Measurements from ENCODE around the gene IFT172.
"Not testable (repeated sequence)": the region's sequence is repeated elsewhere in the genome, so short reads cannot be mapped to it uniquely, and the experiment has no call there.

Gene IFT172

DNA sequence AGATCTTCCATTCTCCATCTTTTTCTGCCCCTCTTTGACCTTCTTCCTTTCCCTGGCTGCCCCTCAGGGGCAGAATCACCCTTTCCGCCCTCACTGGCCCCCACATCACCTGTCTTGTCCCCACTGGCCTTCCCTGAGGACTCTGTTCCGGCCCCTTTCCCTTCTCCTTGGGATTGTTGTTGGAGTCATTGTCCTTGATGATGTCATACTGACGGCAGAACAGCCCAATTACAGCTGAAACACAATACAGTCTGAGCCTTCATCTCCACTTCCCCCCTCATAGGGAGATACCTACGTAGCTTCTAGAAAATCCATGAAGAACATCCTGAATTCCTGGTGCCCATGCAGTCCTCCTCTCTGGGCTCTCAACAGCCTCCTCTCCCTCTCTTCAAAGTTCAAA, 3.0 kb upstream of the IFT172 start:
- DNase-seq: no peak

DNA sequence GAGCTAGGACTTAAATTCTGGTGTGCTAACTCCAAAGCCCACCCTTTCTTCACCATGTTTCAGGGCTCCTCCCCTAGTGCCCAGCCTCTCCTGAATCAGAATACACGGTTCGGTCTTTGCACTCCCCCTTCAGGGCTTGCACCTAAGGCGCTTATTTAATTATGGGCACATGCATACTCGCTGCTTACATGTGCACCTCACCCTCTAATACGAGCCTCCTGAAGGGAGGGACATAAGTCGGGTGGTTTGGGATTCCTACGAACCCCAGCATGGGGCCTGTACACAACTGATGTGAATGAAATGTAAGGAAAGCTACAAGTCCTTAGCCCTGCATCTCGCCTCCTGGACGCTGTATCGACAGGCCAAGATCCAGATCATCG, 435 bp downstream of the IFT172 start:
- DNase-seq: no peak

DNA sequence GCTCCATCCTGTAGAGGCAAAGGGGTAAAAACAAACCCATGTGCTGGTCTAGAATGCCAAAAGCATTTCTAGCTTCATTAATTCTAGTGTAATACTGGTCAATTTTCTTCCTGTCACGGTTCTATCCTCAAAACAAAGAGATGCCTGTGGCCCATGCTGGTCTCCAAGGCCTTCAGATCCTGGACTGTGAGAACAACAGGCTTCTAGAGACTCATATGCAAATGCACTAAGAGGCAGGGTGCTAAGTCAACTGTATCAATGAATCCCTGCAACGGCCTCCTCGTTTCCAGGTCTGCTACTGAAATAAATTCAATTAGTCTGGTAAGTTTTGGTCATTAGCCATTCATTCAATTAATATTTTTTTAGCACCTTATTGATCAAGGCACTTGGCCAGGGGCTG, 4.0 kb downstream of the IFT172 start:
- no peak for DNase-seq

DNA sequence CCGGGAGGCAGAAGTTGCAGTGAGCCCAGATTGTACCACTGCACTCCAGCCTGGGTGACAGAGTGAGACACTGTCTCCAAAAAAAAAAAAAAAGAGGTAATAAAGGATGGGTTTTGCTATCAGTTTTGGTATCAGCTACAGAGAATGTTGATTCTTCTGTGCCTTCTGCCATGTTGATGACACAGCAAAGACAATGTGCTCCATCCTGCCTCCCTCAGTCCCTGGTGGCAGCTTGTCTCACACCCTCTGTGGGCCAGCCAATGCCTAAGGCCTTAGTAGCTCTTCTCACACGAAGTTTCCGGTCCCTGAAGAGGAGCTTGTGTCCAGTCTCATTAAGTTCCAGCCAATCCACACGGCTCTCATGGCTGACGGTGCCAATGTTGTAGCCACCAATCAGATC, 17.6 kb downstream of the IFT172 start:
- DNase-seq: no peak

DNA sequence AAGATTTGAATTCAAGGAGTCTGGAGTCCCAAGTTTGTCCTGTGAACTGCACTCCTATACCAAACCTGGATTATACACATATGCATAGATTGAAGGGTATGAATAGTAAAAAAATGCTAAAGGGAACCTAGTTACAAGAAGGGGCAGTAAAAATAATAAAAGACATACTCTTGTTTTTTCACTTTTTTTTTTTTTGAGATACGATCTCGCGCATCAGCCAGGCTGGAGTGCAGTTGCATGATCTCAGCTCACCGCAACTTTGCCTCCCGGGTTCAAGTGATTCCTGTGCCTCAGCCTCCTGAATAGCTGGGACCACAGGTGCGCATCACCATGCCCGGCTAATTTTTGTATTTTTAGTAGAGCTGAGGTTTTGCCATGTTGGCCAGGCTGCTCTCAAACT, 25.1 kb downstream of the IFT172 start:
- no peak for DNase-seq

DNA sequence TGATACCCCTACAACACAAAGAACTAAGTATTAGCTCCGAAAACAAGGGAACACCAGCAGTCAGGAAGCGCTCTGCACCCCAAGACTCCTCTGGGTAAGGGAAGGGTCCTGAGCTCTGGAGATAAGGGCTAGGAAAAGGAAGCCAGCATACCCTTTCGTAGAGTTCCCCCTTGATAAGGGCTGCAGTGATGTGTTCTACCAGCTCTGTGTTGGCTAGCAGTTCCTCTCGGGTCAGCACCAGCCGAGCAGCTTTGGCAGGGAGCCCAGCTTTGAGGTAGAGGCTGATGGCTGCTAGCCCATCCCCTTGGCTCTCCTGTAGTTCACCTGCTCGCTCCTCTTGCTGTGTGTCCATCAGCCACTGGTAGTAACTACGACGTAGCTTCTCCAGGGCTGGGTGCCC, 28.4 kb downstream of the IFT172 start:
- no peak for DNase-seq

DNA sequence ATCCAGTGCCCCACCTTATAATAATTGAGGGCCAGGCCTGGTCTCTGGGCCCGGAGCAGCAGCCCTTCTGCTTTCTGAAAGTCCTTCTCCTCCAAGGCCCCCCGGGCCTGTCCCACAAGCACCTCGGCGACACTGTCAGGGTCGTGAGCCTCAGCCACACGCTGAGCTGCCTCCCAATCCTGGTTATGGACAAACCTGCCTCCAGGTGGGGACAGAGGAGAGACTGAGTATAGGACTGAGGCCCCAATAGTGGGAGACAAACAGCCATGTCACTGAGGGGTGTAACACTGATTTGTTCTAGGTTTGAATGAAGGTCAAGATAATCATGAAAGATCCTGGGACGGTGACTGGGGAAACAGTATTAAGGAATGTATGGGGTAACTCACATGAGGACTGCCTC, 35.6 kb downstream of the IFT172 start:
- DNase-seq: no peak

DNA sequence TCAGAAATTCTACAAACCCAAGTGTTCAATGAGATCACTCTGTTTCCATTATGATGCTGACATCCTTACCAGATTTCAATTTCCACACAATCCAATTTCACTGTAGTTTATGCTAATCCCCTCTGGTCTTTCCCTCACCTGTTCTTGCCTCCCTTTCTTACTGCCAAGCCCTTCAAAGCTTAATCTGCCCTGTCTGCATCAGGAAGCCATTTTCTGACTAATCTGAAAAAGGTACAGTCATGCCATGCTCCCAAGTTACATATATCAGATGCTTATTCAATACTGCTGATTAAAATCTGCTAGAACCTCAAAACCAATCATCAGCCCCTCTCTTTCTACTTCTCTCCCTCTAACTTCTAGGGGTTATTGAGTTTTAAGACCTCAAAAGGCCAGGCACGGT, 38.4 kb downstream of the IFT172 start:
- DNase-seq: no peak

DNA sequence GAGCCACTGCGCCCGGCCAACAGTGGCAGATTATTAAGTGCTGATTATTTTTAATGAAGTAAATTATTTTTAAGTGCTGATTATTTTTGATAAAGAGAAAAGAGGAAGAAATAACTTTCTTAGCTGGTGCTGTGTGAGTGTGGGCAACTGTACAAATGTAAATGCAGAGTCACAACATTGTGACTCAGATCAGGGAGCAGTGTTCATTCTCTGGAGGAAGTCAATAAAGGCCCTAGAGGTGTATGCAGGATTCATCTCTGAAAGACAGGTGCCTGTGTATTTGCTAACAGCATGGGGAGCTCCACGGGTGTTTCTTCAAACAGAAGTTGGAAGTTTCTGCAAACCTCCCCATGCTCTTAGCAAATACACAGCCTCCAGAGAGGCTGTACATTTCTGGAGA, 41.2 kb downstream of the IFT172 start:
- no peak for DNase-seq

DNA sequence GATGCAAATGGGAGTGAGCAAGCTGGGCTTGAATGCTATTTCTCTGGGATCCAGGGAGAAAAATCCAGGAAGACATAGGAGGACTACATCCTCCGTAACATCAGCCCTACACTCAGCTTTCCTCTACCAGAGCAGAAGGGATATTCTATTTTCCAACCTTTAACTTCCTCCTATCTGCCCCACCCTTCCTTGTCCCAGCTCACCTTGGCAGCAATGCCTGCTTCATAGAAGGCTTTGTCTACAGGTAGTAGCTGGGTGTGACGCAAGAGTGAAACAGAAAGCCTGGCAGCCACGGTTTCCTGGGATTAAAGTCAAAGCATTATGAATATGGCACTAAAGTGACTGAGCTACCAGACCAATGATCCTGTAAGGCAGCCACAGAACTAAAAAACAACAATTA, 43.5 kb downstream of the IFT172 start:
- peak; percentile 11 for DNase-seq

DNA sequence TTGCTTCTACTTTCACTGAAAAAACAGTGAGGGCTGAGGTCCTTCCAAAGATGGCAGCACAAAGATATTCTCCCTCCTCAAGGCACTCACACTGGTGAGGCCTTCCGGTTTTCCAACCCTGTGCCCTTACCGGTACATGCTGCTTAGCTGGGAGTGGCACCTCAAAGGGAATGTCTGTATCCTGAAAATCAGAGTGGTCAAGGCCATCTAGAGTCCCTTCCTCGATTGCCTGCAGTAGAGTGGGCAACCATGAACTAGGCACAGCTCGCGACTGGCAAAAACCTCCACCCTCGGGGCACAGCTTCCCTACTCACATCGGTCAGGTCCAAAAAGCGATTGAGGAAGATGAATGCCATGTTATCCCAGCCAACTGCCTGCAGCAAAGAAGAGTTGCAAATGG, 43.9 kb downstream of the IFT172 start:
- DNase-seq: no peak

DNA sequence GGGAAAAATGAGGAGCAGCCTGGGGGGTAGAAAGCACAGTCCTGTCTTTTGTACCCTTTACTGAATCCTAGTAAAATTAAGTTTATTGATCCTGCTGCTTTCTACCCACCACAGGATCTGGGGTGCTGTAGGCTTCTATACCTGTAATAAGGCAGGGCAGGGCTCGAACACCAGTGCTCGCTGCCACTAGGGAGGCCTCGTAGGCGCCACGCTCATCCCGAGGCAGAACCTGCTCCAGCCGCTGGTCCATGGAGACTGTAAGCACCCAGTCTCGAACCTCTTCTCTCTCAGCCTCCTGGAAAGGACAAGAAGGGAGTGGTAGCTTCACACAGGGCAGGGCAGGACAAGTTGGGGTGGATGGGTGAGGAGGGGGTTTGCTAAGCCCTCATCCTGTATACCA, 44.4 kb downstream of the IFT172 start:
- DNase-seq: no peak

DNA sequence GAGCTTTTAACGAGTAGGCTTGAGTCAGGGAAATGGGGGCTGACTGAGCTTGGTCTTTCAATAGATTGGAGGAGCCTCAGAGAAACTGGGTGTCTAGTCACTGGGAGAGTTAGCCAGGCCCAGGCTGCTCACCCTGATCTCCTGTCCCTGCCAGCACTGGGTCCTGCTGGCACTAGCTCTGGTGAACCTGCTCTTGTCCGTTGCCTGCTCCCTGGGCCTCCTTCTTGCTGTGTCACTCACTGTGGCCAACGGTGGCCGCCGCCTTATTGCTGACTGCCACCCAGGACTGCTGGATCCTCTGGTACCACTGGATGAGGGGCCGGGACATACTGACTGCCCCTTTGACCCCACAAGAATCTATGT, 46.6 kb downstream of the IFT172 start:
- DNase-seq: no peak

DNA sequence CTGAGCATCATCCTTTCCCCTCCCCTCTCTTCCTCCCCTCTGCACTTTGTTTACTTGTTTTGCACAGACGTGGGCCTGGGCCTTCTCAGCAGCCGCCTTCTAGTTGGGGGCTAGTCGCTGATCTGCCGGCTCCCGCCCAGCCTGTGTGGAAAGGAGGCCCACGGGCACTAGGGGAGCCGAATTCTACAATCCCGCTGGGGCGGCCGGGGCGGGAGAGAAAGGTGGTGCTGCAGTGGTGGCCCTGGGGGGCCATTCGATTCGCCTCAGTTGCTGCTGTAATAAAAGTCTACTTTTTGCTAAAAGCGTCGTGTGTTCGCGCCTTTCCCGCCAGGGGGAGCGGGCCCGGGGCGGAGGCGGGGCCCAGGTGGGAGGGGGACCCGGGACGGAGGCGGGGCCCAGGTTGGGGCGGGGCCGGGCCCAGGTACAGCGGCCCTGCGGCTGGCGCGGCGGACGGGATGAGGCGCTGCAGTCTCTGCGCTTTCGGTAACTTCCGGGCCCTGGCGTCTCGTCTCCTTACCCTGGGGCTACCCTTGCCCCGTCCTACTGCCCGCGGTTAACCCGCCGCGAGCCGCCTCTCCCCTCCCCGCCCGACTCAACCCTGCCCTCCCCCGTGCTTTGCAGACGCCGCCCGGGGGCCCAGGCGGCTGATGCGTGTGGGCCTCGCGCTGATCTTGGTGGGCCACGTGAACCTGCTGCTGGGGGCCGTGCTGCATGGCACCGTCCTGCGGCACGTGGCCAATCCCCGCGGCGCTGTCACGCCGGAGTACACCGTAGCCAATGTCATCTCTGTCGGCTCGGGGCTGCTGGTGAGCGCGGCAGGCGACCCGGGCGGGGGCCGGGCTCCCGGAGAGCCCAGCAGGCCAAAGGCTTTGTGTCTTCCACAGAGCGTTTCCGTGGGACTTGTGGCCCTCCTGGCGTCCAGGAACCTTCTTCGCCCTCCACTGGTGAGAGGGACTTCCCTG, 47.3 kb downstream of the IFT172 start, which contains the start of gene KRTCAP3:
TSS of gene KRTCAP3 (plus strand) at position 424 of the 962 bp plus-strand sequence. CDS start at position 456, 32 bp downstream.
- DNase-seq: peak; percentile 73

DNA sequence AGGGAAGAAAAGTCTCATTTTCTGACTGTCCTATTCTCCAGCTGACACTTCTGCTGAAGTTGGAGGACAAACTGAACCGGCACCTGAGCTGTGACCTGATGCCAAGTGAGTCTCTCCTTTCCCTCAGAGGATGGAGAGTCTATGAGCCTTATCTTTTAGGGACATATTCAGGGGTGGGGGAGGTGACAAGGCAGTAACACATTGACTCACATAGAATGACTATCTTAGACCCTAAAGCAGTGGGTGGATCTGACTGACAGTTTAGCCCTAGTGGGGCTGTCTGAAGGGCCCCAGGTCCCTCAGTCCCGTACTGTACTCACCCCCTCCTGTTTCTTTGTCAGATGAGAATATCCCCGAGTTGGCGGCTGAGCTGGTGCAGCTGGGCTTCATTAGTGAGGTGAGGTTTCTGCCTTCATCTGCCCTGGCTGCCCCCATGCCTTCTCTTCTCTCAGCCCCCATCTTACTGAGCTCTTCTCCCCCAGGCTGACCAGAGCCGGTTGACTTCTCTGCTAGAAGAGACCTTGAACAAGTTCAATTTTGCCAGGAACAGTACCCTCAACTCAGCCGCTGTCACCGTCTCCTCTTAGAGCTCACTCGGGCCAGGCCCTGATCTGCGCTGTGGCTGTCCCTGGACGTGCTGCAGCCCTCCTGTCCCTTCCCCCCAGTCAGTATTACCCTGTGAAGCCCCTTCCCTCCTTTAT, 48.2 kb downstream of the IFT172 start:
- DNase-seq: no peak

DNA sequence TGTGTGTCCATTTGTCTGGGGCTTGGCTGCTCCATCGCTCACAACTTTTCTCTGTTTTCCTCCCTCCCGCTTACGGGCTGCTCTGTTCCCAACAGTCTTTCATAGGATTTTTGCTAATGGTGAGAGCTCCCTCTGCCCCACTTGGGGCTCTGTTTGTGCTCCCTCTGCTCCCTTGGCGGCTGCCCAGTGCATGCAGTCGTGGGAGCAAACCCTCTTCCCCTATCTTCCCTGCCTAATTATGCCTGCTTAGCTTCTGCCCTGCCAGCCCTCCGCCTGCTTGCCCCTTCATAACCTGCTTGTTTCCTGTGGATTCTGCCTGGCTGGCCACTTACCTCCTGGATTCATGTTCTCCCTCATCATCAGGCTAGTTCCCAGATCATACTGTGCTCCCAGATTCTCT, 53.9 kb downstream of the IFT172 start:
- no peak for DNase-seq

DNA sequence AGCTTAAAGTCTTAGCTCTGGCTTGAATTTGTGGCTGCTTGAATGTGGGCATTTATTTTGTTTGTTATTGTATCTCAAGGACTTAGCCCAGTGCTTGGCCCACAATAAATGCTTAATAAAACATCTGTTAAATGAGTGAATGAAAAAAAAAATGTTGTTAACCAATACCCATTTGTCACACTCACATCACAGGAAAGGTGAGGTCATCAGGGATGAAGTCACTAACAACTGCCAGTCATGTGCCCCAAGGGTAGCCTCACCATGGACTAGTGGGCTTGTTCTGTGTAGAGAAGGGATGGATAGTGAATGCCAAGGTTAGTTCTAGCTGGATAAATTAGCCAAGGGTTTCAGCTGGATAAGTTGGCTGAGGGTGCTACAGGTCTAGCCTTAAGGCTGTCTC, 58.1 kb downstream of the IFT172 start:
- DNase-seq: peak; percentile 44

DNA sequence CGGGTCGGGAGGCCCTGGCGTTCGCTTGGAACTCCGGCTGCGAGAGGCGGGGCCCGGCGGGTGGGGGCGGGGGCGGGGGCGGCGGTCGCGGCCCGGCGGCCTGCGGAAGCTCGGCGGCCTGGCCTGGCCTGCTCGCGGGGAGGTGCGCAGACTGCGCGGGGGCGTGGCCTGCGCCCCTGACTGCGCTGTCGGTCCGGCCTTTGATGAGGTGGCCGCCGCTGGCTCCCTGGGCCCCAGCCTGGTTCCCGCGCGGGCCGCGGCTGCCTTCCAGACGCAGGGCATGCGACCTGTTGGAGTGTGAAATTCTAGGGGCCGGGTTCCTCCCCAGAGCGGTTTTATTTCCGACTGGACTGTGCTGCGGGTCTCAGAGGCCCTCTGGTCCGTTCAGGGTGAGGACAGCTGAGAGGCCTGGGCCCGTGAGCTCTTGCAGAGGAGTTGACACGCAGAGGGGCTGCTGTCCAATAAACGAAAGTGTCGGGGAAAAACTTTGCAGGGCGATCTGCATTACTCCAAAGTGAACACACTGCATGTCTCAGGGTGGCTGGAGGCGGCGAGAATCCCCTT, 60.5 kb downstream of the IFT172 start:
- DNase-seq: peak; percentile 81

DNA sequence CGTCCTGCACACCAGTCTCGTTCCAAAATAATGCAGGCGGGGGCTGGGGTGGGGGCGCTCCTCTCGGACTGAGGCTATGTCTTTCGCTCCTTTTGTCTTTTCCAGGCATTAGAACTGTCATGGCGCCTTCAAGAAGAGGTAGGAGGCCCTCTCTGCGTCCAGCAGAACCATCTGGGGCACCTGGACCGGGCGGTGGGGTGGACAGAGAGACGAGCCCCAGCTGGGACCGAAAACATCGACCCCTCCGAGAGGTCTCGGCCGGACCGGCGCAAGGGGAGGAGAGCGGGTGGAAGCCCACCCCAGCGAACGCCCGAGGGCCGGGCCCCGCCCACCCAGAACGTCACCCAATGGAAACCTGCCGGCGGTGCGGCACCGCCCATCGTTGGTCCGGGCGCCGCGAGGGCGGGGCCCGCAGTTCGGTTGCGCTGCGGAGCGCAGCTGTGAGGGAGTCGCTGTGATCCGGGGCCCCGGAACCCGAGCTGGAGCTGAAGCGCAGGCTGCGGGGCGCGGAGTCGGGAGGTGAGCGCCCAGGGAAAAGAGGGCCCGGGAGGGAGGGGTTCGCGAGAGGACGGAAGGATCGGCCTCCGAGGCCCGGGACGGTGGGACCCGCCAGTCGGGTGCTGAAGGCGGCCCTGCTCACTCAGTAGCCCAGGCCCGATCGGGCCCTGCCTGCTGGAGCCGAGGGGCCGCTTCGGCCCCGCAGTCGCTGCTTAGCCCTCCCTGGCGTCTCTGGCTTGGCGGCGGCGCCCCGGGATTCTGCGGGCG, 61.1 kb downstream of the IFT172 start, which contains the start of gene NRBP1:
TSS of gene NRBP1 (plus strand) at position 419 of the 765 bp plus-strand sequence. CDS start 4,643 bp downstream, outside the sequence.
- peak; percentile 95 for DNase-seq

DNA sequence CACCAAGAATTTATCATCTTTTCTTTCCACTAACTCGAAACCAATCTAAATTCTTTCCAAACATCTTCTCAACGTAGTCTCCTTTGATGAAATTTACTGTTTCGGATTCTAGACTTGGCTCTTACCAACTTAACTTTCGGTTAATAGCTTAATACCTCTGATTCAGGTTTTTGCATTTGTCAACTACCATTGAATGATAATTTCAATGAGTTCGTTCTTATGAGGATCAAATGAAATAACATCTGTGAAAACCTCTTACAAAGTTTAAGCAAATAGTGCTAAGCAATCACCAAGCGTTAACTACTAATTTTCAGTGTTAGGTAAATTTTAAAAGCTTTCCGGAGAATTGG, 61.7 kb downstream of the IFT172 start:
- DNase-seq: no peak

DNA sequence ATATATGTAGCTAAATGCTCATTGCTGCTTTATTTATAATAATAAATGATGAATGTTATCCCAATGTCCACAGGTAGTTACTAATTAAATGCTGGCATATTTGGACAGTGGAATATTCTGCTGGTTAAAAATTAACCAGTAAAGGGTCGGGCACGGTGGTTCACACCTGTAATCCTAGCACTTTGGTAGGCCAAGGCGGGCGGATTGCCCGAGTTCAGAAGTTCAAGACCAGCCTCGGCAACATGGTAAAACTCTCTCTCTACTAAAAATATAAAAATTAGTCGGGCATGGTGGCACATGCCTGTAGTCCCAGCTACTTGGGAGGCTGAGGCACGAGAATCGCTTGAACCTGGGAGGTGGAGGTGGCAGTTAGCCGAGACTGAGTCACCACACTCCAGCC, 64.5 kb downstream of the IFT172 start:
- DNase-seq: not testable (repeated sequence)

DNA sequence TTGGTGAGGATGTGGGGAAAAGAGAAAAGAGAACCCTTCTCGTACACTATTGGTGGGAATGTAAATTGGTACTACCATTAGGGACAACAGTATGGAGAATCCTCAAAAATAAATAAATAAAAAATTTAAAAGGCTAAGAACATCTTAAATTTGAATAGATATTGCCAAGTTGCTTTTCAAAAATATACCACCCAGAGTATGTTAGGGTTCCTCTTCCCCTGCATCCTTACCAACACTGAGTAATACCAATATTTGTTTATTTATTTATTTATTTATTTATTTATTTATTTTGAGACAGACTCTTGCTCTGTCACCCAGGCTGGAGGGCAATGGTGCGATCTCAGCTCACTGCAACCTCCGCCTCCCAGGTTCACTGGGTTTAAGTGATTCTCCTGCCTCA, 66.6 kb downstream of the IFT172 start:
- no peak for DNase-seq

DNA sequence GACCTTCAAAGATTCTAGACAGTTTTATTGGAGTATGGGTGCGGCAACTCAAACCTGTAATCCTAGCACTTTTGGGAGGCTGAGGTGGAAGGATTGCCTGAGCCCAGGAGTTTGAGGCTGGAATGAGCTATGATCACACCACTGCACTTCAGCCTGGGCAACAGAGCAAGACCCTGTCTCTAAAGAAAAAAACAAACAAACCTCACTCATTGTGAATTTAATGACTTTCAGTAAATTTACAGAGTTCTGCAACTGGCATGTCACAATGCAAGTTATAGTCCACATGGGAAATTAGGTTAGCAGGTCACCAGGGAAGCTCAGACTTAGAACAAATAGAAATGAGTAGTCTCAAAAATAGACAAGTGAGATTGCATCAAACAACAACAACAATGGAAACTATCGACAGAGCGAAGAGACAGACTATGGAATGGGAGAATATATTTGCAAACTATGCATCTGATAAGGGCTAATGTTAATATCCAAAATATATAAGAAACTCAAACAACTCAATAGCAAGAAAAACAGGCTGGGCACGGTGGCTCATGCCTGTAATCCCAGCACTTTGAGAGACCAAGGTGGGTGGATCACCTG, 67.8 kb downstream of the IFT172 start:
- DNase-seq: no peak

All from CD4-positive, alpha-beta T cell treated with Interleukin-6 for 4 hours (primary cell).